Prostate gland (tissue), 2 donors: ENCODE results near the gene RAB2B. TPM values are rescaled to one million over a fixed set of nuclear protein-coding genes. Genes with fewer than 3 reads are reported as not detected.
A peak's percentile ranks its signal among the peaks of the same experiment; 100 is the strongest.

Experiments used
- DNase-seq: peaks from one replicate; pipeline ENCODE4 v3.0.0-alpha.2; 2019; ENCODE audit warnings: low spot score
- H3K27ac ChIP-seq, 2 donors: fragments of 200-600 bp; sonication (generic); 2 replicates each; pipeline ENCODE4 v1.5.1; 2017 to 2019
- H3K27me3 ChIP-seq: fragments of 200-600 bp; sonication (generic); replicated peaks from 2 replicates; pipeline ENCODE4 v1.5.1; 2019; ENCODE audit not compliant: insufficient read depth
- H3K36me3 ChIP-seq, 2 donors: fragments of 200-600 bp; sonication (generic); 1 replicate in 1 of 2; 2 replicates in 1 of 2; pipeline versions ENCODE4 v1.5.1 to v1.8.1; 2017 to 2019
- H3K4me1 ChIP-seq: fragments of 200-600 bp; sonication (generic); replicated peaks from 2 replicates; pipeline ENCODE4 v1.5.1; 2019
- H3K4me3 ChIP-seq, 2 donors: fragments of 200-600 bp; sonication (generic); 2 replicates each; pipeline ENCODE4 v1.5.1; 2017 to 2019
- H3K9me3 ChIP-seq: fragments of 200-600 bp; sonication (generic); 2 replicates; pipeline ENCODE4 v1.5.1; 2017
- POLR2A ChIP-seq: fragments of 450-650 bp; IDR thresholded peaks from one replicate; pipeline ENCODE4 v1.6.1; 2016; ENCODE audit warnings: antibody characterized with exemption, mild to moderate bottlenecking
- POLR2AphosphoS5 ChIP-seq: sonication (generic); formaldehyde crosslinking; IDR thresholded peaks from one replicate; pipeline ENCODE4 v1.6.1; 2017; ENCODE audit warnings: antibody characterized with exemption
- whole genome bisulfite sequencing: methylation state at CpG from one replicate; pipeline ENCODE4 v1.1.5; 2018; 5-methylcytosine and 5-hydroxymethylcytosine counted together
- intact Hi-C: fragments of 100-400 bp; cut with DNase I; formaldehyde crosslinking; loops from one replicate; pipeline ENCODE4 v1.14.2; 2022
- total RNA-seq, 2 donors: library from RNA; depleted of rRNA; stranded (reverse); fragments of >200 nt; gene quantifications; one replicate each; pipeline ENCODE4 v1.1.0, GENCODE V29; 2016
- TF ChIP-seq, protein P1 (sequence below), 4 experiments: fragments of 200-600 bp in 2 of 4; fragments of 450-650 bp in 2 of 4; sonication (generic) in 2 of 4; IDR thresholded peaks; 1 replicate in 3 of 4; 2 replicates in 1 of 4; pipeline ENCODE4 v1.5.1; 2016 to 2019; ENCODE audit warnings: antibody characterized with exemption in 4 of 4, mild to moderate bottlenecking in 2 of 4, moderate library complexity in 2 of 4

RAB2B gene
- total RNA-seq, result 10 to 100 TPM; 25.1 to 35.9 TPM

- Histone ChIP-seq H3K27me3 (no peaks in the 10 kb centered on the region), H3K4me3 (peak within 1 kb of the TSS; percentile 84 to 86), H3K9me3 (no peaks in the 10 kb centered on the region), H3K27ac (peak within 1 kb of the TSS; percentile 93 to 95), H3K4me1 (no peaks in the 10 kb centered on the region), H3K36me3 (no peaks in the 10 kb centered on the region)
- WGBS, result under 1% methylated on average over 49 of the region's 49 CpGs
- intact Hi-C loops, result loop anchor here (2.0 kb wide), 1 partner anchor 20 kb away; the partner anchor contains the start of gene CHD8
- peak; percentile 98 for DNase-seq
- TF ChIP-seq, protein P1, sequence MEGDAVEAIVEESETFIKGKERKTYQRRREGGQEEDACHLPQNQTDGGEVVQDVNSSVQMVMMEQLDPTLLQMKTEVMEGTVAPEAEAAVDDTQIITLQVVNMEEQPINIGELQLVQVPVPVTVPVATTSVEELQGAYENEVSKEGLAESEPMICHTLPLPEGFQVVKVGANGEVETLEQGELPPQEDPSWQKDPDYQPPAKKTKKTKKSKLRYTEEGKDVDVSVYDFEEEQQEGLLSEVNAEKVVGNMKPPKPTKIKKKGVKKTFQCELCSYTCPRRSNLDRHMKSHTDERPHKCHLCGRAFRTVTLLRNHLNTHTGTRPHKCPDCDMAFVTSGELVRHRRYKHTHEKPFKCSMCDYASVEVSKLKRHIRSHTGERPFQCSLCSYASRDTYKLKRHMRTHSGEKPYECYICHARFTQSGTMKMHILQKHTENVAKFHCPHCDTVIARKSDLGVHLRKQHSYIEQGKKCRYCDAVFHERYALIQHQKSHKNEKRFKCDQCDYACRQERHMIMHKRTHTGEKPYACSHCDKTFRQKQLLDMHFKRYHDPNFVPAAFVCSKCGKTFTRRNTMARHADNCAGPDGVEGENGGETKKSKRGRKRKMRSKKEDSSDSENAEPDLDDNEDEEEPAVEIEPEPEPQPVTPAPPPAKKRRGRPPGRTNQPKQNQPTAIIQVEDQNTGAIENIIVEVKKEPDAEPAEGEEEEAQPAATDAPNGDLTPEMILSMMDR (IDR thresholded peaks at IDR 0.05), result peak; percentile 93 to 99 (median 98)
- TF ChIP-seq POLR2AphosphoS5, result peak; percentile 97
- peak; percentile 59 for TF ChIP-seq POLR2A
Measured at GRCh38 chr14:21476925-21477681, at the start of gene RAB2B, which contains the start of gene TOX4. RAB2B (minus strand) TSS chr14:21476959; CDS start chr14:21476872, 87 bp downstream. TOX4 (plus strand) TSS chr14:21477195; CDS start chr14:21477279, 84 bp downstream.

- H3K4me3 ChIP-seq, result peak within 1 kb of the TSS; percentile 69 to 75
- intact Hi-C loops, result no loop called here
- no peaks in the 10 kb centered on the region for H3K9me3 ChIP-seq
- no peaks in the 10 kb centered on the region for H3K4me1 ChIP-seq
- peak within 1 kb of the TSS; percentile 62 to 65 for H3K27ac ChIP-seq
- no peaks in the 10 kb centered on the region for H3K36me3 ChIP-seq
- under 1% methylated on average over 43 of the region's 43 CpGs for WGBS
- TF ChIP-seq, protein P1 (IDR thresholded peaks at IDR 0.05), result no peak
- no peak for TF ChIP-seq POLR2A
- no peak for TF ChIP-seq POLR2AphosphoS5
- H3K27me3 ChIP-seq, result no peaks in the 10 kb centered on the region
- DNase-seq, result peak; percentile 71
Measured at GRCh38 chr14:21525962-21526671, 49.4 kb upstream of the RAB2B start, which contains the start of gene SALL2. SALL2 (minus strand) TSS chr14:21526346; CDS start chr14:21526127, 219 bp downstream.

DNA sequence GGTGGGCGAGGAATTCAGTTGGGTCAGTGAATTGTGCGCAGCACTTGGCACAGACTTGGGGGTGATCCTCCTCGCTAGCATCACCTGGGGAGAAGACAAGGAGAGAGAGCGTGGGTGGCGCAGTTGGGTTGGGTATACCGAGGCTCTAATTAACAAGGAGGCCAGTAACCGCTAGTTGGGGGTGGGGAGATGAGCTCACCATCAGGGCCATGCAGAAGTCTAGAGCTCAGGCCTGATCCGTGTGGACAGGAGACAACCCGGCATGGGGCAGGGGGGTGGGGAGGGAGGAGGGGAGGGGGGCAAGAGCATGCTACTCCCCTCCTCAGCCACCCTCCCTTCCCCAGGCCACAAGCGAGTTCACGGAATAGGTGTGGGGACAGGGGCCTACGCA lies 48.8 kb upstream of the RAB2B start:
- Histone ChIP-seq H3K9me3 (no peaks in the 10 kb centered on the region), H3K27me3 (no peaks in the 10 kb centered on the region), H3K36me3 (no peaks in the 10 kb centered on the region), H3K4me3 (peak overlapping the region; percentile 69 to 75), H3K27ac (peak overlapping the region; percentile 62 to 65), H3K4me1 (no peaks in the 10 kb centered on the region)
- intact Hi-C loops, result no loop called here
- no peak for DNase-seq
- TF ChIP-seq POLR2A (no peak), POLR2AphosphoS5 (no peak)
- TF ChIP-seq, protein P1 (IDR thresholded peaks at IDR 0.05), result no peak
- 16% methylated on average over 12 of the region's 12 CpGs for WGBS

DNA sequence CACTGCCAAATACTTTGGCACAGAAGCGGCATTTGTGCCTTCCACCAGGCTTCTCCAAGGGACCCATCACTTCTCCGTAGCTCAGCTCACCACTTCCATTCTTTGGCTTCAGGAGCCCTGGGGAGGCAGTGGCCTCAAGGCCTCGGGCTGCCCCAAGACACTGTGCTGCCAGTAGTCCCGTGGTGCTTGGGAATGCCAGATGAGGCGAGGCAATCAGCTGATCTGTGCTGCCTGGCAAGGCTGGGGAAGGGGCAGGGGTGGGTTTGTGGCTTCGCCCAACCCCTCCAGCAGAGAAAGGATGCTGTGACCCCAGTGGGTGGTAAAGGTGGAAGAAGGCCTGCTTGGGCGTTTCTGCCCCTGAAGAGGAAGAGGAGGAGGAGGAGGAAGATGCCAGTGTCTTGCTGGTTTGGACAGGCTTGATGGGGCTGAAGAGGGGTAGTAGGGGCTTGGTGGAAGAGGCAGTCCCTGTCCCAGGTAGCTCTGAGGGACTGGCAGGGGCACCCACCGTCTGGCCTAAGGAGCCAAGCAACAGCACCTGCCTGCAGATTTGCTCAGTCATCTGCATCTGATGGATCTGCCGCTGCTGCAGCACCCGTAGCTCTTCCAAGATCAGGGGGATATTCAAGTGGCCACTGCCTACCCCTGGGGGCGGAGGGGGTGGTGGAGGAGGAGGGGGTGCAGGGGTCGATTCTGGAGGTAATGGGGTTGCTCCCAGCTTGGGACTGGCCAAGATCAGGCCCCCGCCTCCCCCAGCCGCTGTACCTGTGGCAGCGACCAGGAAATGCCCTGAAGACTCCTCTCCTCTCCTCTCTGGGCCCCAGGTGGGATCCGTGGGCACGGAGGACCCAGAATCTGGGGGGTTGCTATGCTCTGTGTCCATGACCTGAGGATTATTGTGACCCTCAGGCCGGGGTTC lies 48.1 kb upstream of the RAB2B start:
- 77% methylated on average over 18 of the region's 18 CpGs for WGBS
- Histone ChIP-seq H3K27me3 (no peaks in the 10 kb centered on the region), H3K36me3 (no peaks in the 10 kb centered on the region), H3K27ac (no peak overlapping the region), H3K4me3 (no peak overlapping the region), H3K9me3 (no peaks in the 10 kb centered on the region), H3K4me1 (no peaks in the 10 kb centered on the region)
- intact Hi-C loops, result no loop called here
- DNase-seq, result no peak
- TF ChIP-seq POLR2AphosphoS5 (no peak), POLR2A (no peak)
- TF ChIP-seq, protein P1 (IDR thresholded peaks at IDR 0.05), result no peak
